ENCODE data around the gene SLC25A26. TPM values are rescaled to one million over a fixed set of nuclear protein-coding genes. Genes with fewer than 3 reads are reported as not detected.

SLC25A26 gene
- total and polyA plus RNA-seq, 8 donors: 5.1 to 13.6 (median 9.9) TPM

DNA sequence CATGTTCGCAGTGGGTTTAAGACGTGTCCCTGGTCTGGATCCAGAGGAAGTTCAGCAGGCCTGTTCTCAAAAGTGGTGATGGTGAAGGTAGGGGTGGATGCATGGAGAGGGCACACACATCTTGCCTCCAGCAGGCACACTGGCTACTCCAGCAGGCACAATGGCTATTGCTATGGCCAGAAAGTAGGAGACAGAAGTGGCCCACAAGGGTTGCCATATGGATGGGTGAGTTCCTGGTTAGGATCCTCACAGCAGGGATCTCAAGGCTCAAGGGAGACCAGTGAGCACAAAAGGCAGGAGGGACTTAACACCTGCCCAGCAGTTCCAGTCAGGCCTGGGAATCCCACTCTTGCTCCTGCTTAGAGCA lies 172.1 kb downstream of the SLC25A26 start:
- TF ChIP-seq, protein P1, sequence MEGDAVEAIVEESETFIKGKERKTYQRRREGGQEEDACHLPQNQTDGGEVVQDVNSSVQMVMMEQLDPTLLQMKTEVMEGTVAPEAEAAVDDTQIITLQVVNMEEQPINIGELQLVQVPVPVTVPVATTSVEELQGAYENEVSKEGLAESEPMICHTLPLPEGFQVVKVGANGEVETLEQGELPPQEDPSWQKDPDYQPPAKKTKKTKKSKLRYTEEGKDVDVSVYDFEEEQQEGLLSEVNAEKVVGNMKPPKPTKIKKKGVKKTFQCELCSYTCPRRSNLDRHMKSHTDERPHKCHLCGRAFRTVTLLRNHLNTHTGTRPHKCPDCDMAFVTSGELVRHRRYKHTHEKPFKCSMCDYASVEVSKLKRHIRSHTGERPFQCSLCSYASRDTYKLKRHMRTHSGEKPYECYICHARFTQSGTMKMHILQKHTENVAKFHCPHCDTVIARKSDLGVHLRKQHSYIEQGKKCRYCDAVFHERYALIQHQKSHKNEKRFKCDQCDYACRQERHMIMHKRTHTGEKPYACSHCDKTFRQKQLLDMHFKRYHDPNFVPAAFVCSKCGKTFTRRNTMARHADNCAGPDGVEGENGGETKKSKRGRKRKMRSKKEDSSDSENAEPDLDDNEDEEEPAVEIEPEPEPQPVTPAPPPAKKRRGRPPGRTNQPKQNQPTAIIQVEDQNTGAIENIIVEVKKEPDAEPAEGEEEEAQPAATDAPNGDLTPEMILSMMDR (IDR thresholded peaks at IDR 0.05): no peak
- intact Hi-C loops (cut with DNase I): no loop called here
- 84 to 96% methylated on average over 2 of the region's 2 CpGs for WGBS, 2 donors
- H3K4me1 ChIP-seq: peaks cover 0 to 14% (median 3%) of the 10 kb centered on the region in 3 donors
- H3K27ac ChIP-seq: peak overlapping the region in 1 of 4 donors; percentile 10
- no peaks in the 10 kb centered on the region for H3K27me3 ChIP-seq
- peaks cover 0 to 75% (median 15%) of the 10 kb centered on the region in 3 donors for H3K36me3 ChIP-seq
- H3K4me3 ChIP-seq: no peak overlapping the region
- ATAC-seq (no peak), FAIRE-seq (no peak), DNase-seq (no peak)
- no peaks in the 10 kb centered on the region for H3K9me3 ChIP-seq

DNA sequence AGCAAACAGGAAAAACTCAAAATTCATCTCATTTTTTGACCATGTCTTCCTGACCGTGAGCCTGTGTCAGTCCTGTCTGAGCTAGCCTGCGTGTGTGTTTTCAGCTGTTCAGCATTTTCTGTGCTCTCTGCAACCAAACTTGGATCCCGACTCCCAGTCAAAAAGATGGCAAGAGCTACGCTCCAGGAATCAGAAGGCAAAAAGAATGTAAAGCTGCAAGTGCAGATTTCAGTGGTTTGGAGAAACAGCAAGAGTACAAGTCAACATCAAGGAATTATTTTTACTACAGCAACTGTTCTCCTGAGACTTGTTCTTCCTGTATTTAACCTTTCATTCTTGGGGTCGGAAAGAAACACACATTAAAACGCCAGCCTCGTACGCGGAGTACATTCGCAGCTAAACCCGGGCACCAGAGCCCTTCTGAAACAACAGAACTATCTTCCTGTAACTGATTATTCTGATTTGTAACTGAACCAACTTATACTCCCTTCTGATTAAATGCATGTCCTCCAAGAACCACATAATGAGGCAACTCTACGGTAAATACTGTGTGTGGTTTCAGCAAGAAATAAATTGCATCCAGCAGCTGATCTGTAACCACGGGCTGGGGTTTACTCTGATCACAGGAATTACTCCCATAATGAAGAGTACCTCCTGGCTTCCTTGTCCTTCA lies 172.7 kb downstream of the SLC25A26 start:
- peaks cover 0 to 76% (median 19%) of the 10 kb centered on the region in 3 donors for H3K36me3 ChIP-seq

DNA sequence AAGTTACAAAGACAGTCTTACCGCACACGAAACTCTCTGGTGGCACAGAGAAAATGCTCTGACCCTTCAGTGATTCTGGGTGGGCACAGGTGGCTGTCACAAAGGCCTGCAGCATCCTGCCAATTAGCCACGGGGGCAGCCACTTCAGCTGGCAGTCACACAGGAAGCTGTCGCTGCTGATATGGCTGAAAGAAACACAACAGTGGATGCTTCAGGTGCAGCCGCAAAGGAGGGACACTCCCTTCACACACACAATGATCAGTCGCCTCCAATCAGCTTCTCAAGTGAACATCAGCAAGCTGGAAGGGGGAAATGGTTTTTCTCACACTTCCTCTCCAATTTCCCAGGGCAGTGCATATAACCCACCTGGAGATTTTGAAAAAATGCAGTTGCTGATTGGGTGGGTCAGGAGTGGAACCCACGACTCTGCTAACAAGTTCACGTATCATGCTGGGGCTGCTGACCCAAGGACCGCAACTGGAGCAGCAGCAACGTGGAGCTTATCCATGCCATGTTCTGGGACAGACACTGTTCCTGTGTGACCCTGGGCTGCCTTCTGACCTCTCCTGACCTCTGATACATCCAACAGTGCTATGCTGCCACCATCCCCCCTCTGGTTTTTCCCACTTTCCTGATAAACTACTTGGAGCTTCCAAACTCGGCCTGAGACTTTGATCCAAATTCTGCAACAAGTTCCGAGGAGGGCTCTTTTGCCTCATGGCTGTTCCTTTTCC lies 173.4 kb downstream of the SLC25A26 start:
- DNase-seq: no peak
- Histone ChIP-seq H3K27ac (peak overlapping the region in 1 of 4 donors; percentile 14), H3K36me3 (peaks cover 0 to 72% (median 19%) of the 10 kb centered on the region in 3 donors), H3K27me3 (no peaks in the 10 kb centered on the region), H3K9me3 (no peaks in the 10 kb centered on the region), H3K4me1 (peaks cover 0 to 19% (median 12%) of the 10 kb centered on the region in 3 donors), H3K4me3 (no peak overlapping the region)
- ATAC-seq: no peak
- intact Hi-C loops (cut with DNase I): no loop called here
- WGBS, 2 donors: 71 to 72% methylated on average over 12 of the region's 12 CpGs
- TF ChIP-seq, protein P1 (IDR thresholded peaks at IDR 0.05): no peak
- no peak for FAIRE-seq

More for the DNA sequence above, 172.7 kb downstream of the SLC25A26 start:
- 72 to 80% methylated on average over 13 of the region's 13 CpGs for WGBS, 2 donors
- DNase-seq: no peak
- Histone ChIP-seq H3K27ac (peak overlapping the region in 1 of 4 donors; percentile 14), H3K9me3 (no peaks in the 10 kb centered on the region), H3K27me3 (no peaks in the 10 kb centered on the region), H3K4me3 (no peak overlapping the region), H3K4me1 (peaks cover 0 to 14% (median 5%) of the 10 kb centered on the region in 3 donors)
- TF ChIP-seq, protein P1 (IDR thresholded peaks at IDR 0.05): no peak
- ATAC-seq: peak in 1 of 4 donors; percentile 13
- intact Hi-C loops (cut with DNase I): no loop called here
- FAIRE-seq: no peak

GRCh38 chr3:66394753-66395249 lies 174.0 kb downstream of the SLC25A26 start:
- peaks cover 0 to 72% (median 19%) of the 10 kb centered on the region in 3 donors for H3K36me3 ChIP-seq
- no peaks in the 10 kb centered on the region for H3K27me3 ChIP-seq
- H3K9me3 ChIP-seq: no peaks in the 10 kb centered on the region
- intact Hi-C loops (cut with DNase I): no loop called here
- H3K4me1 ChIP-seq: peaks cover 0 to 24% (median 18%) of the 10 kb centered on the region in 3 donors
- ATAC-seq: no peak
- 81 to 87% methylated on average over 8 of the region's 8 CpGs for WGBS, 2 donors
- H3K27ac ChIP-seq: peak overlapping the region in 1 of 4 donors; percentile 20
- FAIRE-seq: no peak
- DNase-seq: no peak
- H3K4me3 ChIP-seq: no peak overlapping the region
- TF ChIP-seq, protein P1 (IDR thresholded peaks at IDR 0.05): no peak

All from pancreas (tissue), 10 donors.